ENCODE results near the gene ARMC2.

ARMC2 gene

DNA sequence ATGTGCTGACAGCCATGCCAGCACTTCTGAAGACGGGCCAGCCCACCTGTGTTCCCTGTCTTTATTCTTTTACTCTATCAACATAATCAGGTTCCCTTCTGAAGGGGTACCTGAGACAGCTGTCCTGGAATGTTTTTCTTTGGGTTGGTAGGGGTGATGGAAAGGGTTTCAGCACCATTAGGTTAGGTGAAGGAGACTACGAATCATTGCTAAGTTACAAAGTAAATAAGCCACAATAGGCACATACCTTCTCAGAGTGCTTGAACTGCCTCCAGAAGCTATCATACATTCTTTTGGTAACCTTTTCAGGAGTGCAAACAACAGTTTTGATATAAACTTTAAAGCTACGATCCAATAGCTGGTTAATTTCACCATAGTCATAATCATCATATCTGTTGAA lies 140.1 kb downstream of the ARMC2 start:
- DNase-seq (ENCODE audit: low read depth), result no peak

DNA sequence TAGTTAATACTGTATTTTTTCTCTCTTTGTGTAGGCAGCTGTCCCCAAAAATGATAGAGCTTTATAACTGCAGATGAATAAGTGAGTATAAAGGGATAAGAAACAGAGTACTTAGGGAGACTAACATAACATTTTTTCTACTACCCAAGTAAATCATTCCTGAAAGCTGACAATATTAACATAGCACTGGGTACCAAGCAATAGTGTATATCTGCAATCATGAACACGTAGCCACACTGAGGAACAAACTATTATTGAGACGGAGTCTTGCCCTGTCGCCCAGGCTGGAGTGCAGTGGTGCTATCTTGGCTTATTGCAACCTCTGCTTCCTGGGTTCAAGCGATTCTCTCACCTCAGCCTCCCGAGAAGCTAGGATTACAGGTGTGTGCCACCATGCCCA lies 140.5 kb downstream of the ARMC2 start:
- DNase-seq (ENCODE audit: low read depth), result no peak

DNA sequence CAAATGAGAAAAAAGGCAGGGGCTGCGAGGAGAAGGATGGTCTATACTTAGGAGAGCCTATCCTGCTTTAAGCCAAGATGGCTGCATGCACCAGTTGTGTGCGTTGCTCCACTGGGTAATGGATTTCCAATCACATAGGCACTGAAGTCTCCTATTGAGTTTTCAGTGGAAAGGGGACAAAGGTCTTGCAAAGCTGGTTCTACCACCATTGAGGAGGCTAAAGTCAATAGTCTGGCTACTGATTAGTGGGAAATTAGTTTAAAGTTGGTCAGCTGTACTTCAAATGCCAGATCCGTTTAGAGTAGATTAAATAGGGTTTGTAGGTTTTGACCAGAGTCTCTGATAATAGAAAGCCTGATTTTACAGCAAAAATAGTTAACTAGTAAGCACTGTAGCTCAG lies 141.5 kb downstream of the ARMC2 start:
- DNase-seq (ENCODE audit: low read depth), result no peak

DNA sequence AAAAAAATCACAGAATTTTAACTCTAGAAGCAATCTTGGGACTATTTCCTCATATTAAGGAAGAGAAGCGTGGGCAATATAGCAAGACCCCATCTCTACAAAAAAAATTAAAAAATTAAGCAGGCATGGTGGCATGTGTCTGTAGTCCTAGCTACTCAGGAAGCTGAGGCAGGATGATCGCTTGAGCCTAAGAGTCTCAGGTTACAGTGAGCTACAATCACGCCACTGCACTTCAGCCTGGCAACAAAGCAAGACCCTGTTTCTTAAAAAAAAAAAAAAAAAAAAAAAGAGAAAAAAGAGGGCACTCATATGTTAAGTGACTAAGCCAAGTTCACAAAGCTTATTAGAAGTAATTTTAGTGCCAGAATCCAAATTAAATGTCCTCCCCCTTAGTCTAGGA lies 145.7 kb downstream of the ARMC2 start:
- DNase-seq (ENCODE audit: low read depth), result no peak

DNA sequence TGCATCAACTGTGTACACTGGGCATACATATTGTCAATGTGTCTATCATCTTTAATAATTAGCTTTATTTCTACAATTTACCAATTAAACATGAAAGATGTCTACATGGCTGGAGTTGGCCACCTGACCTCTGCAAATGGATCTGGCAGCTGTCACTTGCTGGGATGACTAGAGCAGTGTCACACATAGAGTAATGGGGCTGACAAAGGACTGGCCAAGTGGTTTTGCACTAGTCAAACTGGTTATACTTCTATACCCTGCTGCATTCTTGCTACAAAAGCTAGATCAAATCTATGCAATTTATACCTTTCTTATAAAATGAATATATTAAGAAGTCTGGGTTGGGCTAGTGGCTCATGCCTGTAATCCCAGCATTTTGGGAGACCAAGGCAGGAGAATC lies 147.1 kb downstream of the ARMC2 start:
- no peak for DNase-seq (ENCODE audit: low read depth)

DNA sequence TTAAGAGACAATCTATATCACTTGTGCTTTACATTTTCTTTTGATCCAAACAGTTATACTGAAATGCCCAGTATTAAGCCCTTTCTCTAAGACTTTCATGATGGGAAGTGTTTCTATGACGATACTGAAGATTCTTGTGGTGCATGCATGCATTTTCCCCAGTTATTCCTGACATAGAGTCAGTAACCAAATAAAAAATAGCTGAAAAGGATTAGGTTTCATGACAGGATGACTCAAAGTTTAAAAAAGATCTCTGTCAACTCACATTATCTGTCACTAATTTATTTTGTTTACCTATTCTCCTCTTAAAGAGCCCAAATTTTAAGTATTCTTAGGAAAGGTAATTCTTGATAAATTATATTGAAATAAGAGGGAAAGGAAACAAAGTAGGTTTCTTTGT lies 148.0 kb downstream of the ARMC2 start:
- DNase-seq (ENCODE audit: low read depth), result no peak

DNA sequence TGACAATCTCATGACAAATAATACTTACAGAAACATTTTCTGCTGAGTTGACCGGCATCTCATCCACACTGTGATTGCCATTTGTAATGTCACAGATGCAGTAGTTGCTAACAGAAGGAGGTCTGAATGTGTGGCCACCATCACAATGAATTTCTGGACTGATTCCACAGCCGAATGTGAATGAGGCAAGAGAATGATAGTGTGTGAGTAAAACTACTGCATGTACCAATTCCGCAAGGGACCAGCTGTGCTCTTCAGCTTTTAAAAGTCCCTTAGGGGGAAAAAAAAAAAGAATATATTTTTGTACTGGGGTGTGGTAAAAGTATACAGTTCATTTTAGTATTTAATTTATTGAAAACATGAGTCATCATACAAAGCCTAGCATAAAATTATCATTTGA lies 150.3 kb downstream of the ARMC2 start:
- no peak for DNase-seq (ENCODE audit: low read depth)

DNA sequence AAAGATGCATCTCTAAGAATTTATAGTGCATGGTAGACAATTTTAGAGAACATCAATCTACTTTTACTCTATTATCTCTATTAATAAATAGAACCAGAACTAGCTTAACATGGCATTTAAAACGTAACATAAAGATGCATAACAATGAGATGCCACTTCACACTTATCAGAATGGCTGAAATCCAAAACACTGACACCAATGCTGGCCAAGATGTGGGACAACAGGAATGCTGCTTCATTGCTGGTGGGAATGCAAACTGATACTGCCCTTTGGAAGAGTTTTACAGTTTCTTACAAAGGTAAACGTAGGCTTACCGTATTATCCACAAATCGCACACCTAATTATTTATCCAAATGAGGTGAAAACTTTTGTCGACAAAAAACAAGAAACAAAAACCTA lies 151.2 kb downstream of the ARMC2 start:
- DNase-seq (ENCODE audit: low read depth), result no peak

DNA sequence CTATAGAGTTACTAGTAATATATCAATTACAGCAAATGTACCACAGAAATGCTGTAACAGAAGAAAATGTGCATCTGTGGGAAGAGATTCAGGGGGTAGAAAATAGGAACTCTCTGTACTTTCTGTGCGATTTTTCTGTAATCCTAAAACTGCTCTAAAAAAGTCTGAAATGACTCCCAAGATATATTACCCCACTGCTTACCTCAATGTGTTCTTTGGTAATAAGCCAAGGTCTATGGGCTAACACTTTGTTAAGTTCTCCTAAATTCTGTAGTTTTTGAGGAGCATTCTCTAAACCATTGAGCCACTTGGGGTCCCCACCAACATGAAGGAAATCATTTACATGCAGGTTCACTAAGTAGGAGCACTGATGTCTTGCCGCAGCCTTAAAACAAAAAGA lies 152.1 kb downstream of the ARMC2 start:
- DNase-seq (ENCODE audit: low read depth), result no peak

DNA sequence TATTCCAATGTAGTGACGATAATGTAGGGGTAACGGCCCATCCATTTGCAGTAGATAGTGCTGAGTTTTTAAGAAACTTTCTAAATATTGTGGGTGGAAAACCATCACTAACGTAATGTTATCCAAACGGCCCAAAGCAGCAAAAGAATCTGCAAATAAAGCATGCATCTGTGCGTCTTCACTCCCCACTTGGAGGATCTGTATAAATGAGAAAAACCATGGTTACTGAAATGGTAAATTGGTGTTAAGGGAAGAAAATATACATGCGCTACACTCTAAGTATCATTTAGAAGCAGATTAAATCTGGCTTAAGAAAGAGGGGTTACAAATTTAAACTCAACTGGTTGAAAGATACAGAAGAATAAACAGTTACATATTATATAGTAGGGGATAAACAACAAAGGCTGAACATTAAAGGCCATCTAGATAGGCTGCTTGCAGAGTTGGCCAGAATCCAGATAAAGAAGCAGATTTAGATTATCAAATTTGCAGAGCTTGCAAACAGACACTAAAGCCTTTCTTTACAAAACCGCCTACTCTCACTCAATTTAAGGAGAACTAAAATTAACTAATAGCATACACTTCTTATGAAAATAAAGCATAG lies 153.2 kb downstream of the ARMC2 start:
- DNase-seq (ENCODE audit: low read depth), result no peak

DNA sequence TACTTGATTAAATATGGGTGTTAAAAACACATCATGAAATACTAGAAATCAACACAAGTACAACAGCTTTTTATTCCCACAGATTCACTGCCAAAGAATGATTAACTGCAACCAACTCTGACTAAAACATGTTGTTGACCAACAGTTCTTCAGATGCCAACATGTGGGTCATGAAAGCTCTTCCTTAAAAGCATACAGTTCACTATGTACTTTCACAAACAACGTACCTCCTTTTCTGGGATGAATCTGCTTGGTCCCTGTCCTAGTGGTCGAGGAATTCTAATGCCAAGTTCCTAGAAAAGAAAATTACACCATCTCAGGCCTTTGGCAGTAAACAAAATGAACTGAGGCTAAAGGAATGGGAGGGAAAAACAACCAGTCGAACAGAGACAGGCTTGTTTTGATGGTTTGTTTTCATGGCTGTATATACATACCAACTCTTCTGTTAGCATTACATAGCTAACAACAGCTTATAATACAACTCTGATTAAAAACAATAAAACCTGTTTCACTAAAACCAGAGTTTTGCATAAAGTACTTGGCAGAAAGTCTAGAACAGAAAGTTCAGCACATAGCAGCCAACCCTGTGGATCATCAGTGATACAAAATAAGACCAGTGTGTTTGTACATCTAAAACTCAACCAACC lies 154.0 kb downstream of the ARMC2 start:
- no peak for DNase-seq (ENCODE audit: low read depth)

DNA sequence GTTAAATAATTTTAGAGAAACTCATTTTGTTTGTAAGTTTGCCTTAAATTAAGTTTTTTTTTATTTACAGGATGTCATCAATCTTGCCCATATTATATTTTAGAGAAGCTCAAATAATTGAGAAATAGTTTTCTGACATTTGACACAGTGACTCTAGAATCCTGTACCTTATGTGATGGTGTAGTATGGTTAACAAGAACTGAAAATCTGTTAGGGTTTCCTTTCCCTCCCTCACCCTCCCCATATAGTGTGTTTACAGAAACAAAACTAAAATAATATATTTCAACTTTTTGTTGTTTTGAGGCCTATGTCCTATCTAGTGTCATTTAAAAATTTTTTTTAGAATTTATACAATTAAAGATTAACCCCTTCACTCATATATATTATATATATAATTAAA lies 154.7 kb downstream of the ARMC2 start:
- DNase-seq (ENCODE audit: low read depth), result no peak

DNA sequence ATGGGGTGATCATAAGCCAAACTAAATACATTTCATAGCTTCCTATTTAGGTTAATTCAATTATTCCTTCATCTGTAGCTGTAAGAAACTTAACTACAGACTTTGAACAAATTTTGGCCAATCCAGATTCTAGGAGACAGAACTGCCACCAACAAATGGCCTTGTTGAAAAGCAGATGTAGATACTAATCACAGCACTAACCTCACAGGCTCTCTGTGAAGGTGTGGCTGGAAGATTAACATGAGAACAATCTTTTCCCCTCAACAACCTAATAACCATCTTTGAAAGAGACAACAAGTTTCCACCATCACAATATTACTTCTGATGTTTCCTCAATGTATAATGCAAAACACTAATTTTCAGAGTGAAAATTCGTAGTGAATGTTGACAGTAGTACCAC lies 158.6 kb downstream of the ARMC2 start:
- DNase-seq (ENCODE audit: low read depth), result no peak

DNA sequence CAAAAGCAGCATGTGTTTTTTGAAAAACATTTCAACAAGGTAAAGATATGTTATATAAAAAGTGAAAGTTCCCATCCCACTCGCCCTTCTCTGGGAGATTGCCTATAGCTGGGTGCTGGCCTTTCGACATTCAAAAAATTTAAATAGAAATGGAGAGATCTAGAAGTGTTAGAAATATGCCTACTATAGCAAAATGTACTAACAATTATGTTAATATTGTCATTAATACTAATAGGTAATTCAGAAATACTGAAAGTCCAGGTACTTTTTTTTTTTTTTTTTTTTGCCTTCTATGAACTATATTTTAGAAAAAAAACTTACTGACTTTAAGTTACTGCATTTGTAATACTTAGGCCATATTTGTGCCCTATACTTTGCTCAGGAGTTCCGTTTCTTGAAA lies 159.3 kb downstream of the ARMC2 start:
- no peak for DNase-seq (ENCODE audit: low read depth)

DNA sequence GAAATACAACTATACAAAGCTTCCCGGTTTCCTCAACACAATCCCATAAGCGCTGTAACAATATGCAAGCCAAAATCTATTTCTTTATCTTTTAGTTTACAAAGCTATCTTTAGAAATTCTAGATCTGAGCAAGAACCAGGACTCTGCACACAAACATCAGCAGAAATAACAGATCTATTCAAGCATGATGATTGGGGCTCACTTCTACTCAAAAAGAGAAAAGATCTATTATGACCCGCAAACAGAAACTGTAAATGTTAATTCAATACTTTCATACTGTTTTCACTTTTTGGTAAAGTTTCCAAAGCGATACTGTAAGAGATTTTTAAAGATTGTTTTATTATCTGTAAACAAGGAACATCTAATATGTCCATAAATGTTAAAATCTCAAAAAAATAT lies 159.8 kb downstream of the ARMC2 start:
- no peak for DNase-seq (ENCODE audit: low read depth)

DNA sequence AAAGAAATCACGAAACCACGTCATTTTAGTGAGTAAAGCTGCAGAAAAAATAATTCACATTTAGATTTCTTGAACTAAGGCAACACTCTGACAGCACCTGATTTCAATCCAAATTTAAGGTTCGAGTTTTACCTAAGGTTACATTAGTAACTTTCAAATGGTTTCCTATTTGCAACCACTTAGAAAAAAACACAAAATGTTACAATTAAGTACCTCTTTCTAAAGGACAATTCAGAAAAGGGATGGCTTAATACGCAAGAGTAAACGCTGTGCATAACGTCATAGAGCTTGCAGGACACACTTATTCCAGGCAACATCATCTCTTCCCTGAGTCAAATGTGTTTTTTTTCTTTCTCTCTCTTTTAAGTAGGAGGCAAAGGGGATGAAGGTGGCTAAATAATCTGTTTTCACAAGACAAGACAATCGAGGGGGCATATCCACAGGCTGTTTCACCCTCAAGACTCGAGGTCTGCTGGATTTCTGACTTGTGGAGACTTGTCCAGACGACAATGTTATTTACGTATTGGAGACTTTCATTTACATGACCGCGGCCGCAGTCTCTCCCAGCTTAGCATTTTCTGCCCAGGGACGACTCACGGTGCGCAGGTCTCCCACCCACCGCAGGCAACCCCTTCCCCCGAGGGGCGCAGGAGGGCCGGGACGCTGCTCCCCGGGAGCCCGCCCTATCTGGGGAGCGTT lies 160.5 kb downstream of the ARMC2 start:
- no peak for DNase-seq (ENCODE audit: low read depth)

DNA sequence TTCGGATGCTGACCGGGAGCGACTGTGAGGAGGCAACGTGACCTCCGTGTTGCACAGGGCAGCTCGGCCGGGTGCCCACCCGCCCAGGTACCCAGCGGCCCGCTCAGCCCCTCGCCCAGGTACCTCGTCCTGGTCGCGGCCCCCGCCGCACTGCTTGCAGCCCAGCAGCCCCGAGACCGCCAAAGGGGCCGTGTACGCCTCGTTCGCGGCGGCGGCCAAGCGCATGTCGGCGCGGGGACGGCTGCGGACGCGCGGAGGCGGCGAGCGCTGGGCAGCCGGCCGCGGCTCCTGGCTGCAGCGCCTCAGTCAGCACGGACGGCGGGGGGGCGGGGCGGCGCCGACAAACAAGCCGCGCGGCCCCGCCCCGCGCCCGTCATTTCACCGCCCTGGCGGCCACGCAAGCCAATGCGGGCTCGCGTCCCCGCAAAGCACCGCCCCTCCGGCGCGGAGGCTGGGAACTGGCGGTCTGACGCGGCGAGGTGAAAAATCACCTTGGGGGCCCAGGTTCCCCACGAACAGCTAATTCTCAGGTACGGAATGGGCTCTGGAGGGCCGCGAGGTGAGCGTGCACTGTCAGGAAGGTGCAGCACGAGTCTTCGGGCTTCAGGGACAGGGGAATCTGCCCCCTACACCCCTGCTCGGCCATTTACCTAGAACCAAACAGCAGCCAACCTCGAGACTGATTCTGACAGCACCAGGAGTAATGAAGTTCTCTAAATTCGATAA lies 161.2 kb downstream of the ARMC2 start:
- DNase-seq (ENCODE audit: low read depth), result peak; percentile 79

DNA sequence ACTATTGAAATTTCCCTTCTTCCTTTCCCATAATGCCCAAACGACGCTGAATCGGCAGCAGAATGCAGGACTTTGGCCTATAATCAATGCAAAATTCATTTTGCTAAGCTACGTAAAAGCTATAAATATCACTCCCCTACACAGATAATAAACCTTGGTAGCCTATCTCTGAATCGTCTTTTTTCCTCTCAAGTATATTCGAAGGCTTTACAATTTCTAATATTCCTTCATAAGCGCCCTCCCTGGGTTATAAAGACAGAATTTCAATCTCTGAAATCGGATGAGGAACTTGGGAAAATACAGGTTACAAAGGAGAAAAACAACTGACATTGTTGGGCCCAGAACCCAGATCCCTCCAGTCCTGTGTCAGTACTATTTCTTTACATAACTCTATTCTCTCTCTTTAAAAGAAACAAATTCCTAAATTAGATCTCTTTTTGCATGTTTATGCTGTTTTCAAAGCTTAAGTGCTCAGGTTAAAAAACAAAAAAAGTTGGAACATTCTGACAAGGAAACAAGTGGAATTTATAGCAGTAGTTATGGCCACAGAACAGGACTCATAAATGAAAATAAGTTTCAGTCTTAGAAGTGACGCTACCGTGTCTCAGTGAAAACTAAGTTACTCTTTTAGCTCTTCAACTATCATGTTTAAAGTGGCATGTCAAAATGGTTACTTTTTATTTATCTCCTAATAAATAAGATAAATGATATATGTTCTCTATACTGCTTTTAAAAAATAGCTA lies 161.9 kb downstream of the ARMC2 start:
- DNase-seq (ENCODE audit: low read depth), result no peak

DNA sequence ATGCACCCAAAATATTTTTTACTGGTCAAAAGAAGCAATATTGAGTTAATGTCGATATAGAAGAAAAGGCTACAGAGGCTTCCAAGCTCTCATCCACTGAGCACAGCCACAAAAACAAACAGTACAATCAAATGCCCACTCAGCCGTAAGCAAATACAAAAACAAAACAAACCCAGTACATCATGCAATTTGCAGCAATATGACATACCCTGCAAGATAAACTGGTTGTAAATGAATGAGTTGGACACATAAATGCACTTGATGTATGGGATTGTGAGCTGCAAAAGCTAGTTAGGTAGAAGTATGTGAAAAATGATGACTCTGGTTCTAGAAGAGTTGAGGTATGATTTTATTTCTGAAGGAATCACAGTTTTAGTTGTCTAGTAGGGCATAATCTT lies 162.5 kb downstream of the ARMC2 start:
- DNase-seq (ENCODE audit: low read depth), result no peak

DNA sequence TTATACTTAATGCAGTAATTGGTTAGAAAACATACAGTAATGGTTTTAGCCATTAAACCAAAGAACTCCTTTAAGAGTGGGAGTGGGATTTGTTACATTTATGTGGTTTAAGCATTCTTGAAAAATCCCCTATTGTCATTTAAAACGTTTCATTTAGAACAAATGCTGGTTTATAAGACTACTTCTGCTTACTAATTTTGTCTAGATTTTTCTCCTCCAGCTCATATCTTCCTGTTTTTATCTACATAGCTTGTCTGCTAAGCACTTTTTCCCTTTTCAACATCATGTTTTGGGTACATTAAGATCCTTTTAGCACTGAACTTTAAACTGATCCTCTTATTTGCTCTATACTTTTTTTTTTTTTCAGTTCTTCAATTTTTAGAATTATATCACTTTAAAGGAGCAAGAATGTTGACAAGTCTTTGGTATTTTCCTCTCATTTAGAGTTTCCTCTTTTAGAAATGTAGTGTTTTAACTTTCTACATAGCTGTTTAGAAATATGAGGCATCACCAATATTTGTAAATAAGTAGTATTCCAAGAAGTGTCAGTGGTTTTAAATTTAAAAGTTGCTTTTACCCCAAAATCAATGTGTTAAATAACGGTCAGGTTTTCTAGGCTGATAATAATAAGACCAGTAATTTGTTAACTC lies 165.6 kb downstream of the ARMC2 start:
- DNase-seq (ENCODE audit: low read depth), result no peak

DNA sequence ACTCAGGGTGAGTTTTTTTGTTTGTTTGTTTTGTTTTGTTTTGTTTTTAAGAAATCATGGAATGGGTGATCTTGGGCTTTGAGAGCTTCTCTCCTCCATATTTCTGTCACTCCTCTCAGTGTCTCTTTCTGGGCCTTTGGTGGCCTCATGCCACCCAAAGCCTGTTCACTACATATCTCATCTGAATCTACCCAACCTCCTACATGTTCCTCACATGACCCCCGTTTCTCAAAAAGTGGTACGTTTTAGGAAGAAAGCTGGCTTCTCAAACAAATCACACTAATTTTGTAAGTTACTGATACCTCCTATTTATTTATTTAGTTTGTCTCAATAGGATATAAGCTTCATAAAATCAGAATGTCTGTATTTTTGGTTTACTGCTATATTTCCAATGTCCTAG lies 166.4 kb downstream of the ARMC2 start:
- DNase-seq (ENCODE audit: low read depth), result no peak

DNA sequence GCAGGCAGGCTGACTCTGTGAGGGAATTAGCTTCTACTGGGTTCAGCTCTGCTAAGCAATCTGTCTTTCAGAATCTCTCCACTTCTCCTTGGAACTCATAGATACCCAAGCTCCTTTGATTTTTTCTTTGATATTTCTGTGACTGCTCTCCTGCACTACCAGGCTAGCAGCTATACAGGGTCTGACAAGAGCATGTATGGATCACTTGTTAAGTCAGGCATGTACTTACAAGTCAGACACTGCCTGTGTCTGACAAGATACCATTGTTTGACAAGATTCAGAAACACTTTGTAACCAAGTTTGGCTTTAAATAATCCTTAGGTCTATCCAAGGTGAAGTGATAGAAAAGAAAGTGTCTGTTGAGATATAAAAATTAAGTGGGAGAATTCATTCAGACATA lies 167.0 kb downstream of the ARMC2 start:
- DNase-seq (ENCODE audit: low read depth), result no peak

Data from stimulated activated CD8-positive, alpha-beta memory T cell treated with anti-CD3 and anti-CD28 coated beads, Interleukin-7, amount 100 ng/mL, for 24 hours (primary cell).